Measurements from ENCODE around the gene PDE4D.
"Not testable (repeated sequence)": the region's sequence is repeated elsewhere in the genome, so short reads cannot be mapped to it uniquely, and the experiment has no call there.

The PDE4D gene

GRCh38 chr5:59582746-59583145 lies 310.8 kb downstream of the PDE4D start:
- no peak for DNase-seq (ENCODE audit: low spot score)

GRCh38 chr5:59579824-59580167 lies 313.7 kb downstream of the PDE4D start:
- no peak for DNase-seq (ENCODE audit: low spot score)

GRCh38 chr5:59579101-59579823 lies 314.3 kb downstream of the PDE4D start:
- no peak for DNase-seq (ENCODE audit: low spot score)

- no peak for DNase-seq (ENCODE audit: low spot score)
Measured at GRCh38 chr5:59577485-59577884, 316.0 kb downstream of the PDE4D start.

GRCh38 chr5:59575648-59576445 lies 317.7 kb downstream of the PDE4D start:
- DNase-seq (ENCODE audit: low spot score): no peak

- not testable (repeated sequence) for DNase-seq (ENCODE audit: low spot score)
Measured at GRCh38 chr5:59573509-59573908, 320.0 kb downstream of the PDE4D start.

- no peak for DNase-seq (ENCODE audit: low spot score)
Measured at GRCh38 chr5:59571067-59571466, 322.5 kb downstream of the PDE4D start.

GRCh38 chr5:59569608-59570334 lies 323.8 kb downstream of the PDE4D start:
- DNase-seq (ENCODE audit: low spot score): no peak

GRCh38 chr5:59569158-59569557 lies 324.4 kb downstream of the PDE4D start:
- DNase-seq (ENCODE audit: low spot score): no peak

GRCh38 chr5:59568161-59568560 lies 325.4 kb downstream of the PDE4D start:
- DNase-seq (ENCODE audit: low spot score): no peak

GRCh38 chr5:59565551-59565950 lies 328.0 kb downstream of the PDE4D start:
- no peak for DNase-seq (ENCODE audit: low spot score)

- no peak for DNase-seq (ENCODE audit: low spot score)
Measured at GRCh38 chr5:59564895-59565294, 328.6 kb downstream of the PDE4D start.

GRCh38 chr5:59562756-59563389 lies 330.7 kb downstream of the PDE4D start:
- no peak for DNase-seq (ENCODE audit: low spot score)

- DNase-seq (ENCODE audit: low spot score): no peak
Measured at GRCh38 chr5:59560553-59560952, 333.0 kb downstream of the PDE4D start.

- no peak for DNase-seq (ENCODE audit: low spot score)
Measured at GRCh38 chr5:59559847-59560246, 333.7 kb downstream of the PDE4D start.

GRCh38 chr5:59559323-59559722 lies 334.2 kb downstream of the PDE4D start:
- DNase-seq (ENCODE audit: low spot score): no peak

- DNase-seq (ENCODE audit: low spot score): no peak
Measured at GRCh38 chr5:59558501-59558900, 335.0 kb downstream of the PDE4D start.

- DNase-seq (ENCODE audit: low spot score): no peak
Measured at GRCh38 chr5:59557572-59557971, 336.0 kb downstream of the PDE4D start.

- DNase-seq (ENCODE audit: low spot score): no peak
Measured at GRCh38 chr5:59555596-59555995, 337.9 kb downstream of the PDE4D start.

- no peak for DNase-seq (ENCODE audit: low spot score)
Measured at GRCh38 chr5:59554501-59554900, 339.0 kb downstream of the PDE4D start.

- DNase-seq (ENCODE audit: low spot score): no peak
Measured at GRCh38 chr5:59553992-59554391, 339.5 kb downstream of the PDE4D start.

- DNase-seq (ENCODE audit: low spot score): no peak
Measured at GRCh38 chr5:59548807-59549357, 344.6 kb downstream of the PDE4D start.

Data from RKO (cell line).